Keratinocyte (primary cell): ENCODE results near the gene PHF2.

ENCODE experiments used
- EZH2 ChIP-seq: IDR thresholded peaks from one replicate; pipeline ENCODE4 v1.6.1; 2012; ENCODE audit warnings: inconsistent platforms, mild to moderate bottlenecking, low read length, moderate library complexity
- TF ChIP-seq, protein P1 (sequence below), 3 experiments: IDR thresholded peaks in 1 of 3; conservative IDR thresholded peaks in 1 of 3; optimal IDR thresholded peaks in 1 of 3; 2 replicates in 2 of 3; 3 replicates in 1 of 3; pipeline versions ENCODE3 to v1.5.1; 2011; ENCODE audit warnings: low read length in 3 of 3, mild to moderate bottlenecking in 3 of 3, moderate library complexity in 2 of 3, control low read depth in 1 of 3, inconsistent platforms in 1 of 3; ENCODE audit not compliant: insufficient read depth in 2 of 3; ENCODE audit errors: extremely low read depth in 1 of 3

DNA sequence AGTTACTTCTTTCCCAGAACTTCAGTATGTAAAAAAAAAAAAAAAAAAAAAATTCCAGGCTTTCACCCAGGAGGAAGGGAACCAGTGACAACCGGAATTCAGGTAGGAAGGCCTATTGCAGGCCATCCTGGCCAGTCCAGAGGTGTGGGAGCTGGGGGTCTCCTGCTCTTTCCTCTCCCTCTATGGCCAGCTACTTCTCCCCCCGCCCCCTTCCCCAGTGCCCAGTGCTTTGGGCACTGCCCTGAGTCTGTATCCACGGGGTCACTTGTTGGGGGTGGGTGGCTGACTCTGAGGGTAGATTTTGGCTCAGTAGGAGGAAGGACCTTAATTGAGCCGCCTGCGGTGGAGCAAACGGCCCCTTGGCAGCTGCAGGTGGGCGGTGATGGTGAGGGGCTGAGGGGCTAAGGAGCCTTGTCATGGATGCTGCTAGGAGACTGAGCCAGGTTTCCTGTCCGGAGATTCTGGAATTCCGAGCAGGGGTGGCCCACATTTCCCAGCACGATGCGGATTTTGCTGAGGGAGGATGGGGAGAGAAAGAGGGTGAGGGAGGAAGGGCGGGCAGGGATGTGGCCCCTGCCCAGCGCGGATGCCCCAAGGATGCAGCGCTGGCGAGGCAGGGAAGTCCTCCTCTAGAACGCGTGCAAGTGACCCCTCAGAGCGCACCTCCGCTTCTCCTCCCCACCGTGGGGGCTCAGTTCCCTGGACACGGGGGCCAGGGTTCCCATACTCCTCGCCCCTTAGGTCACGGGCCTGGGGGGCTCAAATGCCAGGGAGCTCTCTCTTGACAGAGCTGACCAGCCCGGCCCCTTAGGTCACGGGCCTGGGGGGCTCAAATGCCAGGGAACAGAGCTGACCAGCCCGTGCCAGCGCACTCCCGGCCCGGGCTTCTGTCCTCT lies 1.2 kb upstream of the PHF2 start:
- TF ChIP-seq, protein P1, sequence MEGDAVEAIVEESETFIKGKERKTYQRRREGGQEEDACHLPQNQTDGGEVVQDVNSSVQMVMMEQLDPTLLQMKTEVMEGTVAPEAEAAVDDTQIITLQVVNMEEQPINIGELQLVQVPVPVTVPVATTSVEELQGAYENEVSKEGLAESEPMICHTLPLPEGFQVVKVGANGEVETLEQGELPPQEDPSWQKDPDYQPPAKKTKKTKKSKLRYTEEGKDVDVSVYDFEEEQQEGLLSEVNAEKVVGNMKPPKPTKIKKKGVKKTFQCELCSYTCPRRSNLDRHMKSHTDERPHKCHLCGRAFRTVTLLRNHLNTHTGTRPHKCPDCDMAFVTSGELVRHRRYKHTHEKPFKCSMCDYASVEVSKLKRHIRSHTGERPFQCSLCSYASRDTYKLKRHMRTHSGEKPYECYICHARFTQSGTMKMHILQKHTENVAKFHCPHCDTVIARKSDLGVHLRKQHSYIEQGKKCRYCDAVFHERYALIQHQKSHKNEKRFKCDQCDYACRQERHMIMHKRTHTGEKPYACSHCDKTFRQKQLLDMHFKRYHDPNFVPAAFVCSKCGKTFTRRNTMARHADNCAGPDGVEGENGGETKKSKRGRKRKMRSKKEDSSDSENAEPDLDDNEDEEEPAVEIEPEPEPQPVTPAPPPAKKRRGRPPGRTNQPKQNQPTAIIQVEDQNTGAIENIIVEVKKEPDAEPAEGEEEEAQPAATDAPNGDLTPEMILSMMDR (optimal IDR thresholded peaks at IDR 0.05 in 1 of 3, IDR thresholded peaks at IDR 0.05 in 1 of 3, conservative IDR thresholded peaks at IDR 0.05 in 1 of 3; ENCODE audit: extremely low read depth in 1 of 3, insufficient read depth in 2 of 3, low read length in 3 of 3) = no peak
- TF ChIP-seq EZH2 = no peak
